PC-3 (cell line): ENCODE results near the gene TNPO1.

ENCODE experiments used
- CTCF ChIP-seq: fragments of 300-600 bp; sonication (generic); conservative IDR thresholded peaks from 2 replicates; pipeline ENCODE4 v1.5.1; 2017; ENCODE audit warnings: antibody characterized with exemption, low read depth, mild to moderate bottlenecking, low read length
- EZH2 ChIP-seq: fragments of 300-600 bp; sonication (generic); IDR thresholded peaks from one replicate; pipeline ENCODE4 v1.6.1; 2017; ENCODE audit warnings: antibody characterized with exemption, mild to moderate bottlenecking, low read length; ENCODE audit not compliant: unreplicated experiment
- EZH2phosphoT487 ChIP-seq: fragments of 300-600 bp; sonication (generic); IDR thresholded peaks from 2 replicates; pipeline ENCODE4 v1.6.1; 2018; ENCODE audit warnings: mild to moderate bottlenecking, antibody characterized with exemption, low read length, borderline replicate concordance

- TF ChIP-seq CTCF (no peak), EZH2 (no peak), EZH2phosphoT487 (no peak)
Observed at GRCh38 chr5:72957337-72957736, 140.9 kb downstream of the TNPO1 start.
